Vagina (tissue), 2 donors: ENCODE results near the gene YAF2.

Source experiments
- CTCF ChIP-seq, 3 experiments: fragments of 450-650 bp in 2 of 3; fragments of 200-600 bp in 1 of 3; sonication (generic) in 1 of 3; IDR thresholded peaks; one replicate each; pipeline ENCODE4 v1.5.1; 2017 to 2019; ENCODE audit warnings: antibody characterized with exemption in 3 of 3, mild to moderate bottlenecking in 2 of 3, moderate library complexity in 2 of 3
- POLR2A ChIP-seq, 2 donors: fragments of 450-650 bp; IDR thresholded peaks; one replicate each; pipeline ENCODE4 v1.6.1; 2017; ENCODE audit warnings: antibody characterized with exemption in 2 of 2, mild to moderate bottlenecking in 2 of 2, moderate library complexity in 2 of 2
- POLR2AphosphoS5 ChIP-seq, 2 donors: sonication (generic); formaldehyde crosslinking; IDR thresholded peaks; one replicate each; pipeline ENCODE4 v1.9.0; 2017; ENCODE audit warnings: antibody characterized with exemption in 2 of 2, mild to moderate bottlenecking in 2 of 2, low read depth in 1 of 2; ENCODE audit not compliant: insufficient read depth in 1 of 2

GRCh38 chr12:42129595-42130204 is 108.3 kb downstream of the YAF2 start:
- peak; percentile 54 to 90 (median 67) for TF ChIP-seq CTCF (IDR thresholded peaks at IDR 0.05)
- peak in 1 of 2 donors; percentile 53 for TF ChIP-seq POLR2AphosphoS5 (IDR thresholded peaks at IDR 0.05; ENCODE audit: insufficient read depth in 1 of 2, low read depth in 1 of 2)
- no peak for TF ChIP-seq POLR2A (IDR thresholded peaks at IDR 0.05)
